GM12878 (cell line): Measurements from ENCODE around the gene NHS. TPM values are rescaled to one million over a fixed set of nuclear protein-coding genes. Genes with fewer than 3 reads are reported as not detected.
A peak's percentile ranks its signal among the peaks of the same experiment; 100 is the strongest.

Source experiments
- ATF2 ChIP-seq: IDR thresholded peaks from 2 replicates; pipeline ENCODE4 v1.6.1; 2012; ENCODE audit warnings: low read length, inconsistent platforms
- CBFB ChIP-seq: IDR thresholded peaks from 2 replicates; pipeline ENCODE4 v1.6.1; 2016; ENCODE audit warnings: antibody characterized with exemption, low read depth
- CBX5 ChIP-seq: sonication (generic); IDR thresholded peaks from 2 replicates; pipeline ENCODE4 v1.6.1; 2016; ENCODE audit warnings: low read depth, moderate library complexity, mild to moderate bottlenecking, inconsistent platforms
- CTCF ChIP-seq, 3 experiments: IDR thresholded peaks in 2 of 3; conservative IDR thresholded peaks in 1 of 3; 2 replicates each; pipeline ENCODE4 v1.5.1; 2011; ENCODE audit warnings: low read depth in 3 of 3, low read length in 3 of 3, mild to moderate bottlenecking in 3 of 3, control low read depth in 2 of 3, moderate library complexity in 2 of 3, inconsistent platforms in 1 of 3, mixed read lengths in 1 of 3; ENCODE audit not compliant: control insufficient read depth in 2 of 3, insufficient read depth in 1 of 3; ENCODE audit errors: extremely low read depth in 1 of 3
- FOS ChIP-seq: IDR thresholded peaks from 3 replicates; pipeline ENCODE4 v1.6.1; 2011; ENCODE audit warnings: borderline replicate concordance; ENCODE audit not compliant: insufficient read length; ENCODE audit errors: extremely low read depth
- FOXM1 ChIP-seq: IDR thresholded peaks from 2 replicates; pipeline ENCODE4 v1.6.1; 2012; ENCODE audit warnings: low read depth, mild to moderate bottlenecking, inconsistent platforms, low read length, moderate library complexity
- HCFC1 ChIP-seq: fragments of 150-350 bp; IDR thresholded peaks from 2 replicates; pipeline ENCODE4 v1.6.1; 2014; ENCODE audit warnings: low read length
- NFYA ChIP-seq: IDR thresholded peaks from 2 replicates; pipeline ENCODE4 v1.6.1; 2011; ENCODE audit warnings: low read depth, mild to moderate bottlenecking, low read length, improper control_type of control experiment, borderline replicate concordance
- NRF1 ChIP-seq: conservative IDR thresholded peaks from 2 replicates; pipeline ENCODE4 v1.6.1; 2011; ENCODE audit warnings: mild to moderate bottlenecking, low read depth, low read length, improper control_type of control experiment
- POLR2A ChIP-seq: IDR thresholded peaks from 2 replicates; pipeline ENCODE4 v1.6.1; 2011; ENCODE audit warnings: low read depth, mild to moderate bottlenecking, low read length
- RAD21 ChIP-seq: IDR thresholded peaks from 2 replicates; pipeline ENCODE4 v1.6.1; 2011; ENCODE audit warnings: mild to moderate bottlenecking, low read depth, low read length, moderate library complexity; ENCODE audit not compliant: insufficient read depth
- RCOR1 ChIP-seq: conservative IDR thresholded peaks from 2 replicates; pipeline ENCODE4 v1.6.1; 2012; ENCODE audit warnings: low read depth, low read length, improper control_type of control experiment
- RELB ChIP-seq: fragments of 450-650 bp; IDR thresholded peaks from 2 replicates; pipeline ENCODE4 v1.6.1; 2017; ENCODE audit warnings: low read depth, mild to moderate bottlenecking, moderate library complexity
- SIX5 ChIP-seq: IDR thresholded peaks from 2 replicates; pipeline ENCODE4 v1.6.1; 2011; ENCODE audit warnings: mild to moderate bottlenecking, low read depth, low read length, moderate library complexity; ENCODE audit not compliant: severe bottlenecking
- ZBTB33 ChIP-seq: fragments of 450-650 bp; IDR thresholded peaks from 2 replicates; pipeline ENCODE4 v1.6.1; 2017; ENCODE audit warnings: mild to moderate bottlenecking
- ZNF217 ChIP-seq: fragments of 450-650 bp; IDR thresholded peaks from 2 replicates; pipeline ENCODE4 v1.6.1; 2017; ENCODE audit warnings: antibody characterized with exemption, mild to moderate bottlenecking
- ZNF384 ChIP-seq: IDR thresholded peaks from 2 replicates; pipeline ENCODE4 v1.6.1; 2012; ENCODE audit warnings: low read depth, mild to moderate bottlenecking, low read length, improper control_type of control experiment, borderline replicate concordance
- ZNF687 ChIP-seq: fragments of 450-650 bp; IDR thresholded peaks from 2 replicates; pipeline ENCODE4 v1.6.1; 2017; ENCODE audit warnings: mild to moderate bottlenecking, moderate library complexity
- ZSCAN29 ChIP-seq: fragments of 450-650 bp; IDR thresholded peaks from 2 replicates; pipeline ENCODE4 v1.6.1; 2017; ENCODE audit warnings: mild to moderate bottlenecking, moderate library complexity
- polyA plus RNA-seq, 11 experiments: library from polyadenylated mRNA; depleted of rRNA in 4 of 11; unstranded in 6 of 11; stranded (reverse) in 5 of 11; fragments of >200 nt; fragmentation: Nextera tagmentation in 4 of 11; fragmentation: Illumina TruSeq in 1 of 11; extraction: Ambion mirVana in 4 of 11; extraction: Trizol in 1 of 11; gene quantifications; 1 replicate in 1 of 11; 2 replicates in 10 of 11; pipeline versions ENCODE4 v1.2.1 to v1.2.3, GENCODE V29; 2011 to 2016; ENCODE audit warnings: inconsistent platforms in 2 of 11, missing spikeins in 2 of 11, low read depth in 1 of 11
- total RNA-seq, 4 experiments: library from RNA; depleted of rRNA in 3 of 4; stranded (reverse); fragments of >200 nt in 3 of 4; fragmentation: Illumina TruSeq in 1 of 4; extraction: Trizol in 1 of 4; gene quantifications; 2 replicates each; pipeline versions ENCODE4 v1.2.1 to v1.2.3, GENCODE V29; 2013 to 2021

Gene NHS
- total and polyA plus RNA-seq, 10 of the 15 experiments (the other 5 are each of a cell fraction or from before 2014, with no cell fraction given): under 0.01 to 0.07 (median 0.03) TPM; not detected in 7

GRCh38 chrX:17689971-17690409 lies 315.0 kb downstream of the NHS start (continued):
- TF ChIP-seq SIX5 (no peak), FOXM1 (no peak), HCFC1 (no peak), NRF1 (no peak), CBX5 (no peak), ZSCAN29 (no peak), CTCF (IDR thresholded peaks at IDR 0.05 in 2 of 3, conservative IDR thresholded peaks at IDR 0.05 in 1 of 3; ENCODE audit: control insufficient read depth in 2 of 3, extremely low read depth in 1 of 3, insufficient read depth in 1 of 3, low read depth in 3 of 3, low read length in 3 of 3) (peak; percentile 50 to 74 (median 62); a peak in 5 of 6 replicates), FOS (no peak), ATF2 (no peak), ZNF217 (no peak), RAD21 (peak; percentile 62), RCOR1 (no peak), CBFB (no peak), POLR2A (no peak), ZNF384 (0 out of 2 replicates have a peak, but pooled peaks have one; percentile 28), ZBTB33 (no peak), ZNF687 (no peak), NFYA (no peak), RELB (no peak)
- TF ChIP-seq, all 136 proteins: peak for 5
